ENCODE measurements around the gene MEGF6. TPM values are rescaled to one million over a fixed set of nuclear protein-coding genes. Genes with fewer than 3 reads are reported as not detected.

The MEGF6 gene
- total RNA-seq, 1 experiment from 2014 or later: 21.3 TPM

- Mint-ChIP-seq H3K27ac (peak overlapping the region; percentile 87 to 93 (median 87)), H3K27me3 (ENCODE audit: low read depth) (no peaks in the 10 kb centered on the region), H3K4me3 (no peak overlapping the region; a peak in 2 of 5 replicates), H3K9me3 (no peaks in the 10 kb centered on the region), H3K36me3 (ENCODE audit: insufficient read depth in 1 of 3, low read depth in 3 of 3) (peaks cover 4 to 39% (median 21%) of the 10 kb centered on the region in 3 experiments; a peak in 5 of 7 replicates), H3K4me1 (peaks cover 13 to 16% of the 10 kb centered on the region in 2 experiments)
- WGBS (ENCODE audit: extremely low coverage, insufficient read length, low lambda C conversion rate): no CpG with 5 or more reads among the region's 17 CpGs
- no peak overlapping the region for H2AFZ ChIP-seq (ENCODE audit: low read length)
- H3K23me2 ChIP-seq (ENCODE audit: insufficient read length, low read depth, low read length, poor library complexity, severe bottlenecking): no peaks in the 10 kb centered on the region
- H3K18ac ChIP-seq (ENCODE audit: insufficient read length, low read depth, low read length): no peak overlapping the region
- H3K27ac ChIP-seq (ENCODE audit: insufficient read length, low read depth, low read length): no peak overlapping the region
- no peaks in the 10 kb centered on the region for H3K79me2 ChIP-seq (ENCODE audit: insufficient read depth, low read length)
- H2AK5ac ChIP-seq (ENCODE audit: insufficient read length, low read length): no peak overlapping the region
- H4K20me1 ChIP-seq (ENCODE audit: control insufficient read depth, insufficient read depth, insufficient read length): peaks cover 5% of the 10 kb centered on the region
- no peak overlapping the region for H2BK20ac ChIP-seq (ENCODE audit: low read depth, low read length, poor library complexity, severe bottlenecking)
- no peak overlapping the region for H3T11ph ChIP-seq (ENCODE audit: low read length)
- H4K5ac ChIP-seq (ENCODE audit: insufficient read length, low read depth, low read length): peak overlapping the region; percentile 1
- no peak overlapping the region for H3K4ac ChIP-seq (ENCODE audit: low read depth, low read length)
- no peak for TF ChIP-seq CTCF (conservative IDR thresholded peaks at IDR 0.05)
- no peaks in the 10 kb centered on the region for H3K79me1 ChIP-seq (ENCODE audit: insufficient read depth, low read depth, low read length, poor library complexity, severe bottlenecking)
- no peaks in the 10 kb centered on the region for H3K27me3 ChIP-seq (ENCODE audit: insufficient read depth, low read length)
- H3K9ac ChIP-seq (ENCODE audit: extremely low read depth, insufficient read length, low read length): no peak overlapping the region
- H2BK15ac ChIP-seq (ENCODE audit: low read depth, low read length): no peak overlapping the region
- DNase-seq: no peak
- H4K91ac ChIP-seq (ENCODE audit: insufficient read length, low read depth, low read length): no peak overlapping the region
- H3K4me2 ChIP-seq (ENCODE audit: insufficient read depth, insufficient read length, low read length): no peak overlapping the region
- no peak overlapping the region for H2BK12ac ChIP-seq (ENCODE audit: insufficient read length, low read depth, low read length)
- peaks cover 5% of the 10 kb centered on the region; the same call in 1 of the 2 replicates for H3K4me1 ChIP-seq (ENCODE audit: insufficient read depth, low read length)
- H2BK5ac ChIP-seq (ENCODE audit: insufficient read length, low read length): no peak overlapping the region
- H3K23ac ChIP-seq (ENCODE audit: insufficient read length, low read depth, low read length): no peak overlapping the region
- no peak overlapping the region for H3K56ac ChIP-seq (ENCODE audit: insufficient read length, low read depth, low read length)
- no peaks in the 10 kb centered on the region for H3K9me3 ChIP-seq (ENCODE audit: control insufficient read depth, low read depth, low read length)
- H3K14ac ChIP-seq (ENCODE audit: insufficient read depth, low read length): no peak overlapping the region
- no peak overlapping the region for H4K8ac ChIP-seq (replicated peaks; ENCODE audit: insufficient read length, low read depth, low read length)
- H2BK120ac ChIP-seq (ENCODE audit: low read depth, low read length, poor library complexity, severe bottlenecking): no peak overlapping the region
These were observed 141.3 kb downstream of the MEGF6 start for GRCh38 chr1:3469849-3470649.
